ENCODE results near the gene UPK1B.

UPK1B gene

GRCh38 chr3:119227070-119227850, 53.9 kb downstream of the UPK1B start:
- DNase-seq (ENCODE audit: extremely low spot score), result no peak
- ChIA-PET POLR2A (no interaction called here), CTCF (interaction anchor here (0.7 to 10.8 kb wide), 7 partner anchors 8 to 343 kb away, joined by 3 to 74 read pairs (median 4); partner anchors contain the start of gene B4GALT4)
- no peak for TF ChIP-seq CTCF (IDR thresholded peaks at IDR 0.05; ENCODE audit: control extremely low read depth, extremely low read depth, low read depth, missing control alignments)

- no peak for DNase-seq (ENCODE audit: extremely low spot score)
- CTCF ChIA-PET, result interaction anchor here (1.5 to 10.8 kb wide), 2 partner anchors 9 to 12 kb away, joined by 6 to 74 read pairs; partner anchors contain the start of gene B4GALT4
Measured at GRCh38 chr3:119228373-119229145, 55.2 kb downstream of the UPK1B start.

GRCh38 chr3:119229190-119229589, 55.8 kb downstream of the UPK1B start:
- TF ChIP-seq CTCF (IDR thresholded peaks at IDR 0.05; ENCODE audit: control extremely low read depth, extremely low read depth, low read depth, missing control alignments), result no peak
- CTCF ChIA-PET, result interaction anchor here (10.8 kb wide), 1 partner anchor 11 kb away, joined by 74 read pairs; the partner anchor contains the start of gene B4GALT4
- no peak for DNase-seq (ENCODE audit: extremely low spot score)
- POLR2A ChIA-PET, result no interaction called here

More at GRCh38 chr3:119228373-119229145, 55.2 kb downstream of the UPK1B start:
- POLR2A ChIA-PET, result no interaction called here
- TF ChIP-seq CTCF (IDR thresholded peaks at IDR 0.05; ENCODE audit: control extremely low read depth, extremely low read depth, low read depth, missing control alignments), result no peak

GRCh38 chr3:119230071-119230470, 56.7 kb downstream of the UPK1B start:
- TF ChIP-seq CTCF (IDR thresholded peaks at IDR 0.05; ENCODE audit: control extremely low read depth, extremely low read depth, low read depth, missing control alignments), result no peak
- POLR2A ChIA-PET, result interaction anchor here (1.2 kb wide), 1 partner anchor 11 kb away, joined by 6 read pairs; the partner anchor contains the start of gene B4GALT4
- DNase-seq (ENCODE audit: extremely low spot score), result no peak
- CTCF ChIA-PET, result interaction anchor here (0.8 kb wide), 1 partner anchor 11 kb away, joined by 6 read pairs; the partner anchor contains the start of gene B4GALT4

- CTCF ChIA-PET, result interaction anchor here (3.0 kb wide), 1 partner anchor 11 kb away, joined by 13 read pairs; the partner anchor contains the start of gene B4GALT4
- DNase-seq (ENCODE audit: extremely low spot score), result no peak
- no peak for TF ChIP-seq CTCF (IDR thresholded peaks at IDR 0.05; ENCODE audit: control extremely low read depth, extremely low read depth, low read depth, missing control alignments)
- POLR2A ChIA-PET, result interaction anchor here (1.2 kb wide), 1 partner anchor 10 kb away, joined by 6 read pairs; the partner anchor contains the start of gene B4GALT4
Measured at GRCh38 chr3:119230745-119231144, 57.3 kb downstream of the UPK1B start.

GRCh38 chr3:119234610-119235009, 61.2 kb downstream of the UPK1B start:
- POLR2A ChIA-PET, result no interaction called here
- DNase-seq (ENCODE audit: extremely low spot score), result no peak
- CTCF ChIA-PET, result no interaction called here
- TF ChIP-seq CTCF (IDR thresholded peaks at IDR 0.05; ENCODE audit: control extremely low read depth, extremely low read depth, low read depth, missing control alignments), result no peak
